KMS-11 (cell line): ENCODE data around the gene NKD1.

Experiments
- H2AFZ ChIP-seq: fragments of 200-600 bp; sonication (generic); 2 replicates; pipeline ENCODE4 v1.6.1; 2016; ENCODE audit warnings: antibody characterized with exemption, mixed run types, low read depth
- H3K27ac ChIP-seq: fragments of 200-600 bp; sonication (generic); 2 replicates; pipeline ENCODE4 v1.6.1; 2016; ENCODE audit warnings: mild to moderate bottlenecking, mixed run types
- H3K27me3 ChIP-seq: fragments of 200-600 bp; sonication (generic); 2 replicates; pipeline ENCODE4 v1.6.1; 2017; ENCODE audit warnings: mild to moderate bottlenecking, low read depth, mixed run types, moderate library complexity; ENCODE audit not compliant: insufficient read depth
- H3K36me3 ChIP-seq: fragments of 200-600 bp; sonication (generic); 2 replicates; pipeline ENCODE4 v1.6.1; 2017; ENCODE audit warnings: mild to moderate bottlenecking, mixed run types; ENCODE audit not compliant: insufficient read depth
- H3K4me1 ChIP-seq: fragments of 200-600 bp; sonication (generic); 2 replicates; pipeline ENCODE4 v1.6.1; 2016; ENCODE audit warnings: mild to moderate bottlenecking, low read depth, mixed run types; ENCODE audit not compliant: poor library complexity, severe bottlenecking
- H3K4me2 ChIP-seq: fragments of 200-600 bp; sonication (generic); 2 replicates; pipeline ENCODE4 v1.7.0; 2016; ENCODE audit warnings: mild to moderate bottlenecking, mixed run types
- H3K4me3 ChIP-seq: fragments of 200-600 bp; sonication (generic); IDR thresholded peaks from 2 replicates; pipeline ENCODE4 v1.6.1; 2017; ENCODE audit warnings: low read depth, low read length, mixed read lengths; ENCODE audit not compliant: insufficient read depth
- H3K79me2 ChIP-seq: fragments of 200-600 bp; sonication (generic); 2 replicates; pipeline ENCODE4 v1.6.1; 2016; ENCODE audit warnings: low read depth, mixed run types; ENCODE audit not compliant: insufficient read depth
- H3K9ac ChIP-seq: fragments of 200-600 bp; sonication (generic); 2 replicates; pipeline ENCODE4 v1.6.1; 2016; ENCODE audit warnings: mild to moderate bottlenecking, mixed run types
- H4K20me1 ChIP-seq: fragments of 200-600 bp; sonication (generic); 2 replicates; pipeline ENCODE4 v1.6.1; 2016; ENCODE audit warnings: mild to moderate bottlenecking, mixed run types; ENCODE audit not compliant: insufficient read depth
- TF ChIP-seq, protein P1 (sequence below): fragments of 200-600 bp; sonication (generic); conservative IDR thresholded peaks from 2 replicates; pipeline ENCODE4 v1.6.1; 2017; ENCODE audit warnings: low read depth, mild to moderate bottlenecking, antibody characterized with exemption, low read length, moderate library complexity, mixed read lengths

Gene NKD1

DNA sequence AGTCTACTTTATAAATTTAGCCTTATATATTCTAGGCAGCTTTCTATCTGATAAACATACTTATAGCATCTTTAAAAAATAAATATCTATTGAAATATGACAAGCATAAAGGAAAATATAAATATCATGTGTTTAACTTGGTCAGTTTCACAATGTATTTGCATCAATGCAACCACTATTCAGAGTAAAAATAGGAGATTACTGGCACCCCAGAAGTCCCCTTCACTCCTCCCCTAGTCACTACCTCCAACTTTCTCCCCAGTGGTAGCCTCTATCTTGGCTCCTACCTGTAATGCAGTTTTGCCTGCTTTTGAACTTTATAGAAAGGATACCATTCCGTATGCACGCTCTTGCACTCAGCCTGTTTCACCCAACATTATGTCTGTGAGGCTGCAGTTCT, 142.0 kb downstream of the NKD1 start:
- no peaks in the 10 kb centered on the region for H4K20me1 ChIP-seq
- no peak overlapping the region for H2AFZ ChIP-seq
- TF ChIP-seq, protein P1, sequence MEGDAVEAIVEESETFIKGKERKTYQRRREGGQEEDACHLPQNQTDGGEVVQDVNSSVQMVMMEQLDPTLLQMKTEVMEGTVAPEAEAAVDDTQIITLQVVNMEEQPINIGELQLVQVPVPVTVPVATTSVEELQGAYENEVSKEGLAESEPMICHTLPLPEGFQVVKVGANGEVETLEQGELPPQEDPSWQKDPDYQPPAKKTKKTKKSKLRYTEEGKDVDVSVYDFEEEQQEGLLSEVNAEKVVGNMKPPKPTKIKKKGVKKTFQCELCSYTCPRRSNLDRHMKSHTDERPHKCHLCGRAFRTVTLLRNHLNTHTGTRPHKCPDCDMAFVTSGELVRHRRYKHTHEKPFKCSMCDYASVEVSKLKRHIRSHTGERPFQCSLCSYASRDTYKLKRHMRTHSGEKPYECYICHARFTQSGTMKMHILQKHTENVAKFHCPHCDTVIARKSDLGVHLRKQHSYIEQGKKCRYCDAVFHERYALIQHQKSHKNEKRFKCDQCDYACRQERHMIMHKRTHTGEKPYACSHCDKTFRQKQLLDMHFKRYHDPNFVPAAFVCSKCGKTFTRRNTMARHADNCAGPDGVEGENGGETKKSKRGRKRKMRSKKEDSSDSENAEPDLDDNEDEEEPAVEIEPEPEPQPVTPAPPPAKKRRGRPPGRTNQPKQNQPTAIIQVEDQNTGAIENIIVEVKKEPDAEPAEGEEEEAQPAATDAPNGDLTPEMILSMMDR, result no peak
- H3K4me1 ChIP-seq, result no peaks in the 10 kb centered on the region
- H3K4me3 ChIP-seq, result no peak overlapping the region
- no peak overlapping the region for H3K9ac ChIP-seq
- no peak overlapping the region for H3K4me2 ChIP-seq
- H3K36me3 ChIP-seq, result no peaks in the 10 kb centered on the region
- no peaks in the 10 kb centered on the region for H3K79me2 ChIP-seq
- H3K27ac ChIP-seq, result no peak overlapping the region
- no peaks in the 10 kb centered on the region for H3K27me3 ChIP-seq

DNA sequence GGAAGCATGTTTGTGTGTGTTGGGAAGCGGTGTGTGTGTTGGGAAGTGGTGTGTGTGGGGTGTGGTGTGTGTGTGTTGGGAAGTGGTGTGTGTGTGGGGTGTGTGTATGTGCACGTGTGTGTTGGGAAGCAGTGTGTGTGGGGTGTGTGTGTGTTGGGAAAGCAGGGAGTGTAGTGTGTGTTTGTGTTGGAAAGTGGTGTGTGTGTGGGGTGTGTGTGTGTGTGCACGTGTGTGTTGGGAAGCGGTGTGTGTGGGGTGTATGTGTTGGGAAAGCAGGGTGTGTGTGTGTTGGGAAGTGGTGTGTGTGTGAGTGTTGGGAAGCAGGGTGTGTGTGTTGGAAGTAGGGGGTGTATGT, 144.4 kb downstream of the NKD1 start:
- Histone ChIP-seq H3K27ac (no peak overlapping the region), H3K4me3 (no peak overlapping the region), H3K27me3 (no peaks in the 10 kb centered on the region), H3K4me1 (no peaks in the 10 kb centered on the region), H4K20me1 (no peaks in the 10 kb centered on the region), H3K36me3 (no peaks in the 10 kb centered on the region), H3K4me2 (no peak overlapping the region), H2AFZ (no peak overlapping the region), H3K79me2 (no peaks in the 10 kb centered on the region), H3K9ac (no peak overlapping the region)
- TF ChIP-seq, protein P1, result no peak

DNA sequence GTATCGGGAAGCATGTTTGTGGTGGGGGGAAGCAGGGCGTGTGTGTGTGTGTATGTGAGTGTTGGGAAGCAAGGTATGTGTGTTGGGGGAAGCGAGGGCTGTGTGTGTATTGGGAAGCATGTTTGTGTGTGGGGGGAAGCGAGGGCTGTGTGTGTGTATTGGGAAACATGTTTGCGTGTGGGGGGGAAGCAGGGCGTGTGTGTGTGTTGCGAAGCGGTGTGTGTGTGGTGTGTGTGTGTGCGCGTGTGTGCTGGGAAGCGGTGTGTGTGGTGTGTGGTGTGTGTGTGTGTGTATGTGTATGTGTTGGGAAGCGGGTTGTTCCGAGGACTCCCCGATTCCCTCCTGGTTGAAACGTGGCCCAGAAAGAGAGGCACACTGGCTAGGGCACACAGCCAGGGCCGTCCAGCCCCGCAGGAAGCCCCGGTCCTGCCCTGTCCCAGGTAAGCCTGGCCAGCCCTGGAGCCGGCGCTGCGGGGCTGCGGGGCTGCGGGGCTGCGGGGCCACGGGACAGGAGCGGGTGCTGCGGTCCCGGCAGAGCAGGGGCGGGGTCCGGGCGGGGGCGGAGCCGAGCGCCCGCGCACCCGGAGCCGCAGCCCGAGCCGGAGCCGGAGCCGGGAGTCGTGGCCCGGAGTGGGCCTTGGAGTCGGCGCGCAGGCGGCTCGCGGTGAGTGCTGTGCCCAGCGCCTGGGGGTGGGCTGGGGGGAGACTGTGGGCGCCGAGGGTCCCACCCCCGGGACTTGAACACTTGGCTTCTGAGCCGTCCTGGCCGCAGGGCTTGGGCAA, 145.0 kb downstream of the NKD1 start, which contains the start of gene NOD2:
TSS of gene NOD2 (plus strand) at position 608 of the 783 bp plus-strand sequence. CDS start 5,890 bp downstream, outside the sequence.
- H3K27me3 ChIP-seq, result no peaks in the 10 kb centered on the region
- TF ChIP-seq, protein P1, result no peak
- no peaks in the 10 kb centered on the region for H3K36me3 ChIP-seq
- H3K79me2 ChIP-seq, result no peaks in the 10 kb centered on the region
- H3K4me2 ChIP-seq, result no peak within 1 kb of the TSS
- H2AFZ ChIP-seq, result no peak within 1 kb of the TSS
- H4K20me1 ChIP-seq, result no peaks in the 10 kb centered on the region
- no peak within 1 kb of the TSS for H3K4me3 ChIP-seq
- H3K27ac ChIP-seq, result no peak within 1 kb of the TSS
- H3K4me1 ChIP-seq, result no peaks in the 10 kb centered on the region
- H3K9ac ChIP-seq, result no peak within 1 kb of the TSS

DNA sequence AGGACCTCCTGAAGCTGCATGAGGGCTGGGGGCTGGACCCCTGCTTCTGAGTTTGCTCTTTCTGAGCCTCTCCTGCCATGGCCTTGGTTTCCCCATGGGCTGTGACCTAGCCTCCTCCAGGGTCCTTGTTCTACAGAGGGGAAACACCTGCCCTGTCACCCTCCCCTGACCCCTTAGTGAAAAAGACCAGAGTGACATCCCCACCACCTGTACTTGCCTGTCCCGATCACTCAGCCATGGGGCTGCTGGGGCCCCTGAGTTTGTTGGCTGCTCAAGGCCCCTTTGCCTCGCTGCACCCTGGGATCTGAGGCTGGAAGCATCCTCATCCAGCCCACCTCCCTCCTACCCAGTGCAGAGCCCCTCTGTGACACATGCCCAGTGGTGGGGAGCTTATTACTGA, 146.0 kb downstream of the NKD1 start:
- no peak overlapping the region for H3K27ac ChIP-seq
- H3K4me1 ChIP-seq, result no peaks in the 10 kb centered on the region
- TF ChIP-seq, protein P1, result no peak
- H3K36me3 ChIP-seq, result no peaks in the 10 kb centered on the region
- no peaks in the 10 kb centered on the region for H3K27me3 ChIP-seq
- H3K79me2 ChIP-seq, result no peaks in the 10 kb centered on the region
- H4K20me1 ChIP-seq, result no peaks in the 10 kb centered on the region
- no peak overlapping the region for H2AFZ ChIP-seq
- H3K9ac ChIP-seq, result no peak overlapping the region
- H3K4me3 ChIP-seq, result no peak overlapping the region
- no peak overlapping the region for H3K4me2 ChIP-seq
